ENCODE data around the gene CXCL5.
A peak's percentile ranks its signal among the peaks of the same experiment; 100 is the strongest.

CXCL5 gene

GRCh38 chr4:73998040-73999011 lies at the start of gene CXCL5:
TSS of gene CXCL5 (minus strand) at chr4:73998677. CDS start at chr4:73998581, 96 bp downstream.
- DNase-seq = peak in 27 of 56 donors; percentile 2 to 53 (median 15)

GRCh38 chr4:74047152-74047551 lies 48.7 kb upstream of the CXCL5 start:
- no peak for DNase-seq

GRCh38 chr4:74045772-74046171 lies 47.3 kb upstream of the CXCL5 start:
- DNase-seq = no peak

- no peak for DNase-seq
Measured at GRCh38 chr4:74045247-74045646, 46.8 kb upstream of the CXCL5 start.

- no peak for DNase-seq
Measured at GRCh38 chr4:74044677-74045076, 46.2 kb upstream of the CXCL5 start.

GRCh38 chr4:74042681-74043080 lies 44.2 kb upstream of the CXCL5 start:
- DNase-seq = no peak

GRCh38 chr4:74041418-74041817 lies 42.9 kb upstream of the CXCL5 start:
- no peak for DNase-seq

- DNase-seq = peak in 1 of 56 donors; percentile 1
Measured at GRCh38 chr4:74039315-74039763, 40.9 kb upstream of the CXCL5 start.

- DNase-seq = peak in 45 of 56 donors; percentile 4 to 78 (median 32)
Measured at GRCh38 chr4:74038425-74039314, 40.2 kb upstream of the CXCL5 start, which contains the start of gene CXCL3. TSS of gene CXCL3 (minus strand) at chr4:74038689. CDS start at chr4:74038611, 78 bp downstream.

GRCh38 chr4:74038086-74038424 lies 39.6 kb upstream of the CXCL5 start:
- DNase-seq = peak in 2 of 56 donors; percentile 16 to 18

- no peak for DNase-seq
Measured at GRCh38 chr4:74037076-74037955, 38.8 kb upstream of the CXCL5 start.

- DNase-seq = no peak
Measured at GRCh38 chr4:74033739-74034138, 35.3 kb upstream of the CXCL5 start.

- DNase-seq = no peak
Measured at GRCh38 chr4:74032064-74032463, 33.6 kb upstream of the CXCL5 start.

- no peak for DNase-seq
Measured at GRCh38 chr4:74031576-74031975, 33.1 kb upstream of the CXCL5 start.

GRCh38 chr4:74030285-74030684 lies 31.8 kb upstream of the CXCL5 start:
- no peak for DNase-seq

GRCh38 chr4:74028504-74028903 lies 30.0 kb upstream of the CXCL5 start:
- DNase-seq = no peak

GRCh38 chr4:74023709-74024108 lies 25.2 kb upstream of the CXCL5 start:
- DNase-seq = no peak

GRCh38 chr4:74021601-74022000 lies 23.1 kb upstream of the CXCL5 start:
- DNase-seq = no peak

- DNase-seq = no peak
Measured at GRCh38 chr4:74018771-74019170, 20.3 kb upstream of the CXCL5 start.

- DNase-seq = no peak
Measured at GRCh38 chr4:74018116-74018515, 19.6 kb upstream of the CXCL5 start.

- DNase-seq = no peak
Measured at GRCh38 chr4:74016068-74016467, 17.6 kb upstream of the CXCL5 start.

Measured in nucleus accumbens (tissue), 56 donors.